Right hindlimb (tissue), 1 donor: ENCODE measurements around the gene MTMR3.
"Not testable (repeated sequence)": the region's sequence is repeated elsewhere in the genome, so short reads cannot be mapped to it uniquely, and the experiment has no call there.

Experiments used
- DNase-seq: peaks from one replicate; pipeline ENCODE4 v3.0.0-alpha.2; 2018

MTMR3 gene

DNA sequence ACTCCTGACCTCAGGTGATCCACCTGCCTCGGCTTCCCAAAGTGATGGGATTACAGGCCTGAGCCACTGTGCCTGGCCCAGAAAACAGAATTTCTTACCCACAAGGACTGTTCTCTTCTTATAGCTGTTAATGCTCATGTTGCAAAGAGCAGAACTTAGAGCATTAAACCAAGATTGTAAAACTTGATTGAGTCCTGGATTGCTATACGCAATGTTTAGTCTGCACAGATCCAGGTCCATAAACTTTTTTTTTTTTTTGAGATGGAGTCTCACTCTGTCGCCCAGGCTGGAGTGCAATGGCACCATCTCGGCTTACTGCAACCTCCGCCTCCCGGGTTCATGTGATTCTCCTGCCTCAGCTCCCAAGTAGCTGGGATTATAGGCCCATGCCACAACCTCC is 178.1 kb downstream of the MTMR3 start:
- DNase-seq, result not testable (repeated sequence)

DNA sequence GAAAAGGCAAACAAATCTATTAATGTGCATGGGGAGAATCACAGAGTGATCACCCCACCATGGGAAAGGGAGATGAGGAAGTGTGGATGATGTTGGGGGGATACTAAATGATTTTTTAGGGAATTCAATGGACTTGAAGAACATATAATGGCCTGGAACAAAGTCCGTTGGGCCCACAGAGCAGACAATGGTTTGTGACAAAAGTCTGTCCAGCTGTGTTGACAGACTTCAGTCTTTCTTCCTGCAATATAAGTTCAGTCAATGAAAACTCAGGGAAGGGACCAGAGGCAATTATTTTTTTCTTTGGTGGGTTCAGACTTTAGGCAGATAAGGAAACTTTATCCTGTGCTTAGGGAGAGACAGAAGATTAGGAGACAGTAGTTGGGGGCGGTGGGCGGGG is 179.3 kb downstream of the MTMR3 start:
- no peak for DNase-seq

DNA sequence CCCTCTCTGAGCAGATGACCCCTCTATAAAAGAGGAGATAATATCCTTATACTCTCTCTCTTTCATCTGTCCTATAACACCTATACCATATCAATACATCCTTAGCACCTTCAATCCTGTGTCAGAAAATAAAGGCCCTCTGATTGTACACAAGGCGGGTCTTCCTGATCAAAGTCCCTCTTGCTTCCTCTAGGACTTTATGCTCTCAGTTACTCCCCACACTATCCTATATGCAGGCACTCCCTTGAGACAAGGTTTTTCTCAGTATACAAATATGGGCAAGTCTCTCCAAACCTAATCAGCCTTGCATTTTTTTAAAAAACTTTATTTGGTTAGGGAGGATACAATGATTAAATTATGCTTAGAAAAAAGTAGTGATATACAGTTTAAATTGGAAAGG is 180.0 kb downstream of the MTMR3 start:
- no peak for DNase-seq

DNA sequence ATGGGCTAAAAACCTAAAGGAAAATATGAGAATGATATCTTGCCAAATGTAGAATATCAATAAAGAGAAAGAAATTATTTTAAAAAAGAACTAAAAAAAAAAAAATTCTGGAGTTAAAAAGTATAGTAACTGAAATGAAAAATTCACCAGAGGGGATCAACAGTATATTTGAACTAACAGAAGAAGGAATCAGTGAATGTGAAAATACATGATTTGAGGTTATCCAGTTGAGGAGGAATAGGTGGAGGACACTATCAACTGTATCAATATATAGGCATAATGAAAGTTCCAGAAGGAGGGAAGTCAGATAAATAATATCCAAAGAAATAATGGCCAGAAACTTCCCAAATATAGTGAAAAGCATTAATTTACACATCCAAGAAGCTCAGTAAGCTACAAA is 181.2 kb downstream of the MTMR3 start:
- DNase-seq, result no peak

DNA sequence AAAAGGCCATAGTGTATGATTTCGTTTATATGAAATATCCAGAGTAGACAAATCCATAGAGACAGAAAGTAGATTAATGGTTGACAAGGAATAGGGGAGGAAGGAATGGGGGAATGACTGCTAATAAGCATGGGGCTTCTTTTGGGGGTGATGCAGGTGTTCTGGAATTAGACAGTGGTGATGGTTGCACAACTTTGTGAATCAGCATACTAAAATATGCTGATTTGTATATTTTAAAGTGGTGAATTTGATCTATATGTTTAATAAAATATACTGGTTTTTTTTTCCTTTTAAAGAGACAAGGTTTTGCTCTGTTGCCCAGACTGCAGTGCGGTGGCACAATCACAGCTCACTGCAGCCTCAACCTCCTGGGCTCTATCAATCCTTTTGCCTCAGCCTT is 190.8 kb downstream of the MTMR3 start:
- no peak for DNase-seq

DNA sequence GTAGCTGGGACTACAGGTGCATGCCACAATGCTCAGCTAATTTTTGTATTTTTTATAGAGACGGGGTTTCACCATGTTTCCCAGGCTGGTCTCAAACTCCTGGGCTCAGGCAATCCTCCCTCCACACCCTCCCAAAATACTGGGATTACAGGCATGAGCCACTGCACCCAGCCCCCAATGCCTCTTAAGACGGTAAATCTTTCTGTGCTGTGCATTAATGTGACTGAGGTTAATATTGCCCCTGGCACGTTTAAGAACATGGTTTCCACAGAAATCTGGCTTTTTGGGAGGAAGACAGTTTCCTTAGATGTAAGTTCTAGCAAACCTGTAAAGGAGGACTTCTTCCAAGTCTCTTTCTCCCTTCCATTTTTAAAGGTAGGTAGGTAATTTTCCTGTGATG is 191.2 kb downstream of the MTMR3 start:
- DNase-seq, result no peak

DNA sequence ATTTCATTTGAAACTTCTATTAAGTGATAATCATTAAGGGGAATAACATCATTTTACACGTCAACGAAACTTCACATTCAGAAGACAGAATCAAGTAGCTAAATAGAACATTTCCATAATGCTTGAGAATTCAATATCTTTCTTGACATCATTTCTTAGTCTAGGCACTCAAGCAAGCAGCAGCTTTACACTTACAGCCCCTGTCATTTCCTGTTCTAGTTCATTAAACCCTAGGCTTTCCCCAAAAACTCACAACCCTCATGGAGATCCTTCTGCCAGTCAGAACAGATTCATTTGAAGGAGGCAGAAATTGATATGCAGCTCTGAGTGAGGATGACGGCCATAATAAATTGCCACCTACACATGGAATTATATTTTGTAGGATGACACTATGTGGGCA is 192.0 kb downstream of the MTMR3 start:
- DNase-seq, result no peak

DNA sequence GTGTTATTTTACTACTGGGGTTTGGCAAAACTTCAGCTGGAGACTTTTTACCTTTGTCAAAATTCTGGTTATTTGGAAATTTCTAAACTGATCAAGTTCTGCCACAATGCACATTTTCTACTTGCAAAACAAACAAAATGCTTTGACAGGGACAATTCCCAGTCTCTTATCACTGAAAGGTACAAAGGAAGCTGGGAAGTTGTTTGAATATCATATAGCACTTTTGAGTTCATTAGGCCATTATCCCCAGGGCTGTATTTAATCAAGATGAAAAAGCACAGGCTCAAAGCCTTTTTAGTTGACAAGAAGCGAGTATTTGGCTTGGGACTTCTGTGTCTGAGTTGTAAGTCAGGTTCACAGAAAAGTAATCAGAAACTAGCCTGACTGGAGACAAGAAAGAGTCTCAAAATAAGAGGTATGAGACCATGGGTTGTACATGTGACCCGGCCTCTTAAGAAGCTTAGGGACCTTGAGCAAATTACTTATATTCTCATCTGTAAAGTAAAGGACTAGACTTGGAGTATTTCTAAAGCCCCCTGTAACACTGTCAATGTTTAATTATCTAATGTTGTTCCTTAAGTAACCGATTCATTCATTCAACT is 194.4 kb downstream of the MTMR3 start:
- DNase-seq, result no peak

DNA sequence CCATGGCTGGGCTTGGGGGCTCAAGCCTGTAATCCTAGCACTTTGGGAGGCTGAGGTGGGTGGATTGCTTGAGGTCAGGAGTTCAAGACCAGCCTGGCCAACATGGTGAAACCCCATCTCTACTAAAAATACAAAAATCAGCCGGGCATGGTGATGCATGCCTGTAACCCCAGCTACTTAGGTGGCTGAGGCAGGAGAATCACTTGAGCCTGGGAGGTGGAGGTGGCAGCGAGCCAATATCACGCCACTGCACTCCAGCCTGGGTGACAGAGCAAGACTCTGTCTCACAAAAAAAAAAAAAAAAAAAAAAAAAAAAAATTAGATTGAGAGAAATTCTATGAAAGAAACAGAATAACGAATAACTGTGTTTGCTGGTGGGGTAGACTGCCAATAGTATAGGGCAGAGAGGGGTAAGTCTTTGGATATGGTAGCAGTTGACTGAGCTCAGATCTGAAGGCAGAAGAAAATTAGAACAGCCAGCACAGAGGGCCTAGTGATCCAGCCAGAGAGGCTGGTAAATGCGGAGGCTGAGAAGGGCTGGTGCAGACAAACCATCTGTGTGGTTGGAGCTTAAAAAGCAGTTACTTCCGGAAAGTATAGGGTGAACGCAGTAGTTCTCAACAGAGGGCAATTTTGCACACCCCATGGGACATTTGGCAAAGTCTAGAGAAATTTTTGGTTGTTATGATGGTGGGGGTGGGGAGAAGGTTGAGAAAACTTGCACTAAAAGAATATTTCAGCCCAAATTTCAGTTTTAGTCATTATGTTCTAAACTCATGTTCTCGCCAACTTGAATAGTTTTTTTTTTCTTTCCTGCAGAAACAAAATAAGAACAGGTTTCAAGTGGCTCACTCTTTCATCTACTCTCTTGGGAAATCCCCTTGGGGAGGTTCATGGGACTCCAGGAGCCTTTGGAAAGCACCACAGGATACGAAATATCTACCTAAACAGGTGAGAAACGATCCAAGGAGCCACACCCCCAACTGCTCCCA is 195.6 kb downstream of the MTMR3 start:
- DNase-seq, result no peak

DNA sequence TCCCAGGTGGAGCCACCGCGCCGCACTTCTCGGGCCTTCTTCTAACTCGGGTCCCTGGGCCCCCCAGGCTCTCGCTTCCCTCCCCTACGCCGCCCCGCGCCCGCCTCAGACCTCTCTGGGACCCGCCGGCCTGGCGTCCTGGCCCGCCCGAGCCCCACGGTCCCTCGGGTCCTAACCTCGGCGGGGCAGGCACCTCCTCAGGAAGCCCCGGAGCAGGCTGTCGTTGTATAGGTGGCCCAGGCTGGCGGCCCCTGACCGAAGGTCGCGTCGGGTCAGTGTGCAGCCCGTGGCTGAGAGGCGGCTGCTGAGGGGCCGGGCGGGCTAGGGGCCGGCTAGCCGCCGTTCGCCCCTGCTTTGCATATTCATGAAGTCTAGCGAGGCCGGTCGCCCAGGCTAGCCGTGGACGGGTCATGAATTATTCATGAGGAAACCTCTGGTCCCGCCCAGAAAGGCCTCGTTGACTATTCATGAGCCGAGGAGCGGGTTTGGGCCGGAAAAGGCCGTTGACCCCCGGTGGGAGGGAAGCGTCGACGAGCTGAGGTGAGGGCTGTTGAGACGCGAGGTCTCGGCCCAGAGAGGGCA is 197.1 kb downstream of the MTMR3 start, which contains the start of gene HORMAD2:
HORMAD2 (plus strand) TSS at position 513 of the 582 bp plus-strand sequence. CDS start 13,489 bp downstream, outside the sequence.
- DNase-seq, result peak; percentile 39
